NCI-H524 (cell line): Measurements from ENCODE around the gene OSGIN1.

Experiments used
- DNase-seq, 2 experiments: peaks; one replicate each; lab custom pipeline; 2025; lab: John Stamatoyannopoulos, UW

The OSGIN1 gene

GRCh38 chr16:83972256-83973008 lies 19.4 kb downstream of the OSGIN1 start:
- DNase-seq: no peak

DNA sequence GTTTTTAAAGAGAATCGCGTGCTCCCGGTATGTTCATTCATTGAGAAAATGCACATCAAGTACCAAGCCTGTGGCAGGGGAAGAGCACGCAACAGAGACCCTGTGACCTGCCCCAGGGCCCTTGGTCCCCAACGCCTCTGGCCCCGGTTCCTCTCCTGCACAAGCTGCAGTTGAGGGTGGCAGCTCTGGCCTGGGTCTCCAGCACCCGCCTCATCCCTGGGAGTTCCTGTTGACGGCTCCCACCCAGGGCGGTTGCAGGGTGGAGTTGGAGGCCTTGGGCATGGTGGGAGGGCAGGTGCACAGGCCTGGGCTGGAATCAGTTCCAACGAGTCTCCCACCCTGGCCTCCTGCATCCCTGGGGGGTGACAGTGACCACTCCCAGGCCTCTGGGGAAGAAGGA lies 20.0 kb downstream of the OSGIN1 start:
- no peak for DNase-seq

GRCh38 chr16:83973581-83974385 lies 20.7 kb downstream of the OSGIN1 start:
- peak in 1 of 2 experiments; percentile 55 for DNase-seq

- peak; percentile 36 to 78 for DNase-seq
Observed at GRCh38 chr16:83974475-83974874, 21.4 kb downstream of the OSGIN1 start.

- no peak for DNase-seq
Observed at GRCh38 chr16:83975590-83976260, 22.7 kb downstream of the OSGIN1 start.

- DNase-seq: no peak
Observed at GRCh38 chr16:83977056-83977815, 24.2 kb downstream of the OSGIN1 start.

DNA sequence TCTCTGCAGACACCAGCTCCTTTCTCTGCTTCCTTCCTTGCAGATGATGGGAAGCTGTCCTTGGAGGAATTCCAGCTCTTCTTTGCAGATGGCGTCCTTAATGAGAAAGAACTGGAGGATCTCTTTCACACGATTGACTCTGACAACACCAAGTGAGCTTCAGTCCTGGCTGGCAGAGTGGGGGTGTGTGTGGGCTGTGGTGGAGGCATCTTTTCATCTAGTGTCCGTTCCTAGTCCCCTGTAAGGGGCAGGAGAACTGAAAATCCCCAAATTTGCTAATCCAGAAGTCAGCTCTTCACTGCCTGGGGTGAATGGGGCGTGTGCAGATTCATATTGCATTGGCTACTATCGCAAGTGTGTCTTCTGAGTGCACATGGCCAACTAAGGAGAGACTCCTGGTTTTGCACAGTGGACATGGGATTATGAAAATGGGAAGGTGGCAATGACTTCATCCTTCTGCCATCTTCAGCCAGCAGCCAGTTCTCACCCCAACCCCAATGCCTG lies 25.4 kb downstream of the OSGIN1 start:
- DNase-seq: no peak

- no peak for DNase-seq
Observed at GRCh38 chr16:83979441-83979840, 26.4 kb downstream of the OSGIN1 start.

DNA sequence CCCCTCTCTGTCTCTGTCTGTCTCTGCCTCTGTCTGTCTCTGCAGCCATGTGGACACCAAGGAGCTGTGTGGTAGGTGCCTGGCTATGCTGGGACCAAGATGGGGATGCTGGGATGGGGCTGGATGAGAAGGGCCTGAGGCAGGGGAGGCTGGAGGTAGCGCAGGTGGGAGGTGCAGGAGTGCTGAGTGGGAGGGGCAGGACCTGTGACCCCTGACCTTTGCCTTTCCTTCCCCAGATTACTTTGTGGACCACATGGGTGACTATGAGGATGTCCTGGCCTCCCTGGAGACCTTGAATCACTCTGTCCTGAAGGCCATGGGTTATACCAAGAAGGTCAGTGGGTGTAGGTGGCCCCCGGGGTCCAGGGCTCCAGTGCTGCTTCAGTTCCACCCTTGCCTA lies 27.8 kb downstream of the OSGIN1 start:
- no peak for DNase-seq

DNA sequence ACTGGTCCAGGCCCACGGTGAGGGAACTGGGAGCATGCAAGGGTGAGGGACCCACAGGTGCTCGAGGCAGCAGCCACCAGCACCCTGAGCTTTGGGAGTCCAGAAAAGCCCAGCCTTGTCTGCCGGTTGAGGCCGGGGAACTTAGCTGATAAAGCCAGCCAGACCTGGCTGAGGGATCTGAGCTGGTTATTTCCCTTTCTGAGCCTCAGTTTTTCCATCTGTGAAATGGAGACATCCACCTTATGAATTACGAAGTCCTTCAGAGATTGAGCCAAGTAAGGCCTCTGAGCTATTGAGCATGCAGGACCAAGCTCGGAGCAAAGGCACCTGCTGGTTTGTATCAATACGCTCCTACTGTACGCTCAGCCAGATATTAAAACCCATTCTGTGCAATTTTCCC lies 28.8 kb downstream of the OSGIN1 start:
- DNase-seq: no peak

DNA sequence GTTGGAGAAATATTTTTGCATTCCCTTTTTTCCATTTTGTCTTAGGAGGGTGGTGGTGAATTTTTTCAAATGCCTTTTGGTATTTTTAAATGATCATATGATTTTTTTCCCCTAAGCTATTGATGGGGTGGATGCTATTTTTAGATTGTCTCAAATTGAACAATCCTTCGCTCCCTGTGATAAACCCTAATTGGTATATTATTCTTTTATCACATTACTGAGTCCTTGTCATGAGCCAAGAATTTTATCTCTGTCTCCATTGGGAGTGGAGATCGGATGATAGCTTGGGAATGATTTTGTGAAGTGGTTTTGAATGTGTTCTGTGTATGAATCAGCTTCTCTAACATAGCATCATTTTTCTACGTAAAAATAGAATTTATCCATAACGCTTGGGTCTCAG lies 30.5 kb downstream of the OSGIN1 start:
- no peak for DNase-seq

DNA sequence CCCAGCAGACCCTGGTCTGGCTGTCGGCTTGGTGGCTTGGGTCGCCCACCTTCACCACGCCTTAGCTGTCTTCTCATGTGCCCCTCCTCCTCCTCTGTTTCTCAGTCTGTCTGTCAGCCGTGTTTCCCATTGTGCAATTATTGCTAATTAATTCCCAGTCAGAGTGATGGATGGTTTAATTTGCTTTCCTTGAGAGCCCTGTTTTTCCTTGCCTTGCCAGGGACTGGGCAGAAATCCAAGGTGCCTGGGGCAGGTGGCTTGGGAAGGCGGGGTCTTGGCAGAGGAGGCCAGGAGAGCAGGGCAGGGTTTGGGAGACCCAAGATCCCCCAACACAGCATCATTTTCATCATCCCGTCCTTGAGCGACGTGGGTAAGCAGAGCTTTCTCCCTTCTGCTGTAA lies 36.3 kb downstream of the OSGIN1 start:
- DNase-seq: peak in 1 of 2 experiments; percentile 16

DNA sequence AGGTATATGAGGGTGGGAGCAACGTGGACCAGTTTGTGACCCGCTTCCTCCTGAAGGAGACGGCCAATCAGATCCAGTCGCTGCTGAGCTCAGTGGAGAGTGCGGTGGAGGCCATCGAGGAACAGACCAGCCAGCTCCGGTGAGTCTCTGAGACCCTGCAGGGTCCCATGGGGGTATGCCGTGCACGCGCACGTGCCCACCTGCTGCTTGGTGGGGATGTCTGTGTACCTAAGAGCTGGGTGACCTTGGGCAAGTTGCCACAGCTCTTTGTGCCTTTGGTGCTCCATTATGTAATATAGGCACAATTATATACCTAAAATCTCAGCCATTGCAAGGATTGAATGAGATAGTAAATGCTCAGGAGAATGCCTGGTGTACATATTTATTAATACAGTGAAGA lies 37.5 kb downstream of the OSGIN1 start:
- DNase-seq: no peak

DNA sequence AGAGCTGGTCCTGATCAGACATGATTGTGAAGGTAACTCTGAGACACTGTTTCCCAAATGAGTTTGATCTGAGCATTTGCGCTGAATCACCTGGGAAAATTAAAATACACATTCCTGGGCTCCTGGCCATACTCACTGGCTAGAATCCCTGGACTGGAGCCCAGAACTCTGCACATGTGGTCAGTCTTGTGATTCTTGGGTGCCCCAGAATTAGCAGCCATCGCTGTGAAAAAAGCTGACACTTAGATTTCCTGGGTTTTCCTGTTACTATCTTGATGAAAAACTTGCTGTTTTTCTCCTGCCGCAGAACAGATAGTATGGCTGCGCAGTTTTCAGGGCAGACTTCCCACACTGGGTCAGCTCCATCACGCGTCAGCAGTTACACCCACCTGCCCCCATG lies 39.6 kb downstream of the OSGIN1 start:
- DNase-seq: no peak

DNA sequence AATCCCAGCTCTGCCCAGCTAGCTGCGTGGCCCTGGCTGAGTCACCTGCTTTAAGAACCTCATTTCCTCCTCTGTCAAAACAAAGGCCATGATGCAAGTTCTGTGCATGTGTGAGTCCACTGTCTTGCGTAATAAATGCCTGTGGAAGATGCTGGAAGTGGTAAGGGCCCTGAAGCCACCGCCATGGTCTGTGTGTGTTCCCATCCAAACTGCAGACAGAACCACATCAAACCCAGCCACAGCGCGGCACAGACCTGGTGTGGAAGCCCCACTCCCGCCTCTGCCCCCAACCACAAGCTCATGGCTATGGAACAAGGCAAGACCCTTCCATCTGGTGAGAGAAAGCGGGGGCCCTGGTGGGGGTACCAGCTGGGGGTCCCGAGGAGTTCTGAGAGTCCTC lies 41.0 kb downstream of the OSGIN1 start:
- DNase-seq: no peak

- DNase-seq: no peak
Observed at GRCh38 chr16:83994703-83995102, 41.7 kb downstream of the OSGIN1 start.

GRCh38 chr16:83995754-83996153 lies 42.7 kb downstream of the OSGIN1 start:
- no peak for DNase-seq

- no peak for DNase-seq
Observed at GRCh38 chr16:83996481-83997252, 43.6 kb downstream of the OSGIN1 start.

DNA sequence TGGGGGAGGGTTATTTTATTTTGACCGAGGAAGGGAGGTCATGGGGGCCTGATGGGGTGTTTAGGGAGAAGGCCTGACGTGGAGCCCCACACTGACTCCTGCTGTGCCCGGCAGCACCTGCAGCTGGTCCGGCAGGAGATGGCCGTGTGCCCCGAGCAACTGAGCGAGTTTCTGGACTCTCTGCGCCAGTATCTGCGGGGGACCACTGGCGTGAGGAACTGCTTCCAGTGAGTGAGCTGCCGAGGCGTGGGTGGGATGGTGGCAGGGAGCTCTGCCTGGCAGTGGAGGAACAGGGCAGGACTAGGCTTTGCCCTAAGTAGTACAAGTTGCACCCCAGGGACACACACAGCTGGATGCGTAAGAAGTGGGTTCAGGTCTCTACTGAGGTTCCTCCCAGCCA lies 45.1 kb downstream of the OSGIN1 start:
- no peak for DNase-seq

DNA sequence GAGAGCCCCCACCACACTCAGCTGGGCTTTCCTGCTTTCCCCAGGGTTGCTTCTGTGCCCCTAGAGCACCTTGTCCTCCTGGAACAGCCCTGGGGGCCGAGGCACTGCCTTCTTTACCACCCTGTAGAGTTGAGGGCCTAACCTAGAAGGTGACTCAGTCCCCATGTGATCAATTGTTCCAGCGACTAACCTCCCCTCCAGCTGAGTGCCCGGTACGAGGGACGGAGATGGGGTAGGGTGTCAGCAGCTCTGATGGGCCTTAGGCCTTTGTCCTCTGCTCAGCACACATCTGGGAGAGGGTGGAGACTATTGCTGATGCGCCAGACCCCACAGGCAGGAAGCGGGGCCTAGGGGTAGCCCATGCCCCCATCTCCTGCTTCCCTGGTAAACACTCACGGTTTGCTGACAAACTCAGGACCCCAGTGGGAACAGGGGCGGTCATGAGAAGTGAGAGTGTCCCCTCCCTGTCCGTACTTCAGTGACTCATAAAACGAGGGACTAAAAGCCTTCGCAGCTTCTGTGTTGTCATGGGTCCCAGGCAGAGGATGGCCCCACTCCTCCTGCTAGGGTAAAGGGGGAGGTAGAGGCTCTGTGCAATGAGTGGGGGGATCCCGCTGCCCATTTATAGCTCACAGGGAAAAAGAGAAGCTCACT lies 48.1 kb downstream of the OSGIN1 start:
- DNase-seq: no peak

- DNase-seq: no peak
Observed at GRCh38 chr16:84001726-84002125, 48.7 kb downstream of the OSGIN1 start.
